ENCODE measurements around the gene NF2. TPM values are rescaled to one million over a fixed set of nuclear protein-coding genes. Genes with fewer than 3 reads are reported as not detected.

NF2 gene
- total and polyA plus RNA-seq, 2 of the 8 experiments (the other 6 are each of a cell fraction or from before 2014, with no cell fraction given), result 17.6 to 53.6 TPM

DNA sequence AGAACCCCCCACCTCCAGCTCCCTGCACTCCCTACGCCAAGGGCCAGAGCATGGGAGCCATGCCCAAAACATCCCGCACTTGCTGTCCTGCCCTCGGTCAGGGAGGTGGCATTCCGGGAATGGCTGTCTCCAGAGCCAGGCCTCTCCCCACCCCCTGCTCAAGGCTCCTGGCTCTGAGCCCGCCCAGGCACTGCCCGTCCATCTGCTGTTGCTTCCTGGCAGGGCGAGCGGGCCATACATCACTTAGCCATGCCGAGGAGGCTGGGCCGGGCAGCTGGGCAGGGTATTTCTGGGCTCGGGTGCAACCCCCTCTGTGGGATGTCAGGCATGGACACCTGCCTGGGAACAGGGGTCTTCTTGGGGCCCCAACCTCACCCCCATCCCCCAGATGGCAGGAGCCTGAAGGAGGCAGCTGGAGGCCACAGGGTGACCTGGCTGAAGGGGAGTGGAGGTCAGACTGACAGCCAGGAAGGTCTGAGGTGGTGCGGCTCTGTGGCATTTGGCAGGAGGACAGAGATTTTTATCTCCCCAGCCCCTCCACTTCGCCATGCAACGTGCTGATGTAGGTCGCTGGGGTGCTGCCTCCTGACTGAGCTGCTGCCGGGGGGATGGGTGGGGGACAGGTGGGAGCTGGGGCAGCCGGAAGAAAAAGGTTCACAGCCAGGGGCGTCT, 107.6 kb downstream of the NF2 start:
- Histone ChIP-seq H3K14ac (ENCODE audit: insufficient read length) (no peak overlapping the region), H2AK5ac (ENCODE audit: low read depth, low read length) (no peak overlapping the region), H2AFZ (ENCODE audit: low read length) (no peak overlapping the region), H3K27me3 (replicated peaks in 1 of 4; ENCODE audit: control insufficient read depth in 3 of 4, extremely low read depth in 1 of 4, insufficient read depth in 3 of 4, low read length in 3 of 4) (no peaks in the 10 kb centered on the region; a peak in 1 of 7 replicates), H2BK120ac (replicated peaks; ENCODE audit: low read depth, low read length) (no peak overlapping the region), H3K18ac (ENCODE audit: extremely low read depth, low read length) (no peak overlapping the region; the same call in 1 of the 2 replicates), H3K4me1 (replicated peaks in 1 of 4; ENCODE audit: control insufficient read depth in 3 of 4, insufficient read depth in 4 of 4, low read length in 3 of 4) (peaks cover 0 to 6% (median 2%) of the 10 kb centered on the region in 4 experiments; a peak in 5 of 7 replicates), H3K9ac (replicated peaks in 1 of 4; ENCODE audit: extremely low read depth in 1 of 4, low read depth in 3 of 4, low read length in 3 of 4) (no peak overlapping the region), H4K91ac (replicated peaks; ENCODE audit: insufficient read length, low read length) (no peak overlapping the region), H3K4me3 (ENCODE audit: extremely low read depth in 1 of 4, insufficient read depth in 2 of 4, low read depth in 3 of 4, low read length in 4 of 4) (no peak overlapping the region), H3K79me2 (ENCODE audit: control insufficient read depth in 1 of 2, insufficient read depth in 2 of 2, low read length in 2 of 2) (no peaks in the 10 kb centered on the region), H4K8ac (ENCODE audit: extremely low read depth, insufficient read depth, low read length) (no peak overlapping the region), H4K20me1 (replicated peaks in 1 of 2; ENCODE audit: control insufficient read depth in 1 of 2, insufficient read depth in 2 of 2, low read length in 2 of 2) (peaks cover 0 to 1% of the 10 kb centered on the region in 2 experiments), H3K23me2 (ENCODE audit: low read depth, low read length) (no peaks in the 10 kb centered on the region), H3K56ac (replicated peaks; ENCODE audit: insufficient read length, low read depth, low read length) (no peak overlapping the region), H2BK12ac (ENCODE audit: low read depth, low read length) (no peak overlapping the region), H3K4me2 (ENCODE audit: insufficient read depth in 1 of 2, low read depth in 2 of 2, low read length in 2 of 2) (no peak overlapping the region), H3K9me3 (ENCODE audit: insufficient read depth in 2 of 2, low read depth in 1 of 2, low read length in 1 of 2) (no peaks in the 10 kb centered on the region), H3K36me3 (ENCODE audit: control insufficient read depth in 2 of 4, insufficient read depth in 4 of 4, low read length in 3 of 4) (no peaks in the 10 kb centered on the region), H3K27ac (ENCODE audit: low read depth, low read length) (no peak overlapping the region), H2BK5ac (ENCODE audit: low read depth, low read length) (no peak overlapping the region), H4K5ac (ENCODE audit: insufficient read length, low read depth, low read length) (no peak overlapping the region), H2BK20ac (ENCODE audit: low read length) (no peak overlapping the region), H2BK15ac (ENCODE audit: low read length) (no peak overlapping the region), H3K79me1 (ENCODE audit: low read depth, low read length) (no peaks in the 10 kb centered on the region; the same call in 1 of the 2 replicates), H3K23ac (ENCODE audit: insufficient read length) (no peak overlapping the region), H3K4ac (replicated peaks; ENCODE audit: insufficient read length, low read depth, low read length) (no peak overlapping the region)
- WGBS, 2 experiments (ENCODE audit: extremely low coverage in 1 of 2, insufficient coverage in 1 of 2, insufficient read length in 1 of 2, insufficient replicate concordance in 2 of 2, low coverage in 1 of 2, low lambda C conversion rate in 2 of 2, missing lambda C conversion rate in 1 of 2), result 92% methylated on average over 15 of the region's 18 CpGs; no CpG with 5 or more reads in 1 of the 2 experiments
- DNase-seq (ENCODE audit: low read depth in 1 of 2, low spot score in 2 of 2) (no peak), FAIRE-seq (no peak)
- POLR2A ChIA-PET (ENCODE audit: partially characterized antibody), result no interaction called here
- TF ChIP-seq GABPA (IDR thresholded peaks at IDR 0.05; ENCODE audit: borderline replicate concordance, insufficient read depth, low read length) (no peak), SIRT6 (IDR thresholded peaks at IDR 0.05; ENCODE audit: low read length) (no peak), KDM5A (IDR thresholded peaks at IDR 0.05; ENCODE audit: low read length) (no peak), SIN3A (conservative IDR thresholded peaks at IDR 0.05 in 1 of 2, IDR thresholded peaks at IDR 0.05 in 1 of 2; ENCODE audit: low read depth in 1 of 2, low read length in 2 of 2) (no peak), NRF1 (IDR thresholded peaks at IDR 0.05; ENCODE audit: low read depth, low read length) (no peak), BACH1 (IDR thresholded peaks at IDR 0.05; ENCODE audit: low read length) (no peak), BCL11A (IDR thresholded peaks at IDR 0.05; ENCODE audit: low read depth in 2 of 2, low read length in 2 of 2) (no peak), MAFK (IDR thresholded peaks at IDR 0.05; ENCODE audit: low read depth, low read length) (no peak), CEBPB (IDR thresholded peaks at IDR 0.05; ENCODE audit: low read depth, low read length) (no peak)
- TF ChIP-seq, protein P1, sequence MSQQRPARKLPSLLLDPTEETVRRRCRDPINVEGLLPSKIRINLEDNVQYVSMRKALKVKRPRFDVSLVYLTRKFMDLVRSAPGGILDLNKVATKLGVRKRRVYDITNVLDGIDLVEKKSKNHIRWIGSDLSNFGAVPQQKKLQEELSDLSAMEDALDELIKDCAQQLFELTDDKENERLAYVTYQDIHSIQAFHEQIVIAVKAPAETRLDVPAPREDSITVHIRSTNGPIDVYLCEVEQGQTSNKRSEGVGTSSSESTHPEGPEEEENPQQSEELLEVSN (IDR thresholded peaks at IDR 0.05), result no peak
- TF ChIP-seq, protein P2, sequence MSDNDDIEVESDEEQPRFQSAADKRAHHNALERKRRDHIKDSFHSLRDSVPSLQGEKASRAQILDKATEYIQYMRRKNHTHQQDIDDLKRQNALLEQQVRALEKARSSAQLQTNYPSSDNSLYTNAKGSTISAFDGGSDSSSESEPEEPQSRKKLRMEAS (IDR thresholded peaks at IDR 0.05), result no peak
- CTCF ChIA-PET (ENCODE audit: partially characterized antibody), result interaction anchor here (0.8 to 2.3 kb wide), 4 partner anchors 8 to 21 kb away, joined by 3 to 10 read pairs (median 4); no protein-coding TSS in a partner anchor
